SK-N-MC (cell line): ENCODE measurements around the gene RIPOR3.

Experiments
- EZH2 ChIP-seq: fragments of 200-600 bp; sonication (generic); IDR thresholded peaks from one replicate; pipeline ENCODE4 v1.6.1; 2017; ENCODE audit warnings: antibody characterized with exemption
- FOXP2 ChIP-seq: optimal IDR thresholded peaks from 2 replicates; pipeline ENCODE3; 2011; ENCODE audit warnings: mild to moderate bottlenecking, moderate library complexity; ENCODE audit not compliant: insufficient read depth; ENCODE audit errors: extremely low read length, control extremely low read depth
- POLR2AphosphoS5 ChIP-seq: IDR thresholded peaks from 2 replicates; pipeline ENCODE4 v1.6.1; 2012; ENCODE audit warnings: mild to moderate bottlenecking, low read depth, low read length, borderline replicate concordance

DNA sequence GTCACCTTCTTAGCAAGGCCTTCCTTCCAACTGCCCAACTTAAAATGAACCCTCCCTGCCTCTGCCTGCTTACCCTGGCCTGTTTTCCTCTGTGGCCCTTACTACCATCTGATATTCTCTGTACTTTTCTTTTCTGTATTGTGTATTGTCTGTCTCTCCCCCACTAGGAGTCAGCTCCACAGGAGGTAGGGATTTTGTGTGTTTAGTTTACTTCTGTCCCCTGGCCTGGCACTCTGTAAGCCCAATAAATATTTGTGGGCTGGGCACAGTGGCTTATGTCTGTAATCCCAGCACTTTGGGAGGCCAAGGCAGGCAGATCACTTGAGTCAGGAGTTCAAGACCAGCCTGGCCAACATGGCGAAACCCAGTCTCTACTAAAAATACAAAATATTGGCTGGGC lies 72.8 kb downstream of the RIPOR3 start:
- TF ChIP-seq POLR2AphosphoS5 (no peak), EZH2 (no peak), FOXP2 (no peak)
